Stimulated activated CD4-positive, alpha-beta T cell treated with anti-CD3 and anti-CD28 coated beads, Interleukin-15, amount 100 ng/mL, for 24 hours (primary cell): ENCODE results near the gene SLC24A5.

Source experiments
- DNase-seq: peaks from one replicate; pipeline ENCODE4 v3.0.0-alpha.2; 2020

Gene SLC24A5

DNA sequence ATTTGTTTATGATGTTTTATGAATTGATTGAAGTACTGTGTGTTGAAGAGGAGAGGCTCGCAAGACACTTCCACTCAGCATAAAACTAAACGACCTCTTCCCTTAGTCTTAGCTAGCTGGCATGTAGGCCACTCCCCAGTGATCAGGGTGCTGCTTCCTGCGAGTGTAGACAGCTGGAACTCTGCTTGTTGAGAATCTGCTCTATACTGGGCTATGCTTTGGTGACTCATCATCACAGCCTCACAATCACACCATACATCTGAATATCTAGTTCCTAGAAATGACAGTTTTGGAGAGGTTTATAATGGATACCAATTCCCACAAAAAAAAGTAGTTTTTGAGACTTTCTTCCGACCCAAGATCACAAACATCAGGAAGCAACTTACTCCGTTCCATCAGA is 1.5 kb upstream of the SLC24A5 start:
- no peak for DNase-seq

GRCh38 chr15:48121849-48122248 is 1.1 kb downstream of the SLC24A5 start:
- DNase-seq, result no peak

GRCh38 chr15:48126667-48127355 is 6.0 kb downstream of the SLC24A5 start:
- no peak for DNase-seq

GRCh38 chr15:48131324-48131723 is 10.5 kb downstream of the SLC24A5 start:
- no peak for DNase-seq

DNA sequence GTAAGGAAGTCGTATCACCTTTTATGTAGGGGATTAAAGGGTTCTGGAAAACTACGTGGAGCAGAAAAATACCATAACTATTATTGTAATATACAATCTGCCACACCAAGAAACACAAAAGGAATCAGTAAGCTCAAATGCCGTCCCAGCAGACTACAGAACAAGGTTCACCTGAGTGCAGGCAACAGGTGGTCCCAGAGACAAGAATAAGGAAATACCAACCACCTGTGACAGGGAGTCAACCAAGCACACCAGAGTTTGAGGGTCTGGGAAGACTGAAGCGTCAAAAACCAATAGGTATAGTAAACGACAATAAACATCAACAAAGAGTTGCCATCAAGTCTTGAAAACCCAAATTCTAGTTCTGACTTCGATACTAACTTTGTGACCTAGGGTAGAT is 12.1 kb downstream of the SLC24A5 start:
- no peak for DNase-seq

DNA sequence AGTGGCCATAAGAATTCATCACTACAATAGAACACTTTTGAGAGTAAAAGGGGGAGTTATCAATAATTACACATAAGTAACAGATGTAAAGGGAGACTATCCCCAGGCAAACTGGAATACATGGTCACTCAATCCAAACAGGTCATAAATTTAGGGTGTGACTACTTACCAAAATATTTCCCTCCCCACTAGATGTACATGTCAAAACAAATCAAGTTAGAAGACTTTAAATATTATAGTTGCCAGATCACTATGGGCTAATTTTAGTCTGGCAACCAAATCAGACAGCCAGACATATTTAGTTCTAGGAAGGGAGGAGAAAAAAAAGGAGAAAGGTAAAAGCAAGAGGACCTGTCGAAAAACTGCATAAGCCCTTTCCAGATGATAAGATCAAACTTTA is 23.1 kb downstream of the SLC24A5 start:
- no peak for DNase-seq

- no peak for DNase-seq
These were observed 24.1 kb downstream of the SLC24A5 start for GRCh38 chr15:48144889-48145288.

DNA sequence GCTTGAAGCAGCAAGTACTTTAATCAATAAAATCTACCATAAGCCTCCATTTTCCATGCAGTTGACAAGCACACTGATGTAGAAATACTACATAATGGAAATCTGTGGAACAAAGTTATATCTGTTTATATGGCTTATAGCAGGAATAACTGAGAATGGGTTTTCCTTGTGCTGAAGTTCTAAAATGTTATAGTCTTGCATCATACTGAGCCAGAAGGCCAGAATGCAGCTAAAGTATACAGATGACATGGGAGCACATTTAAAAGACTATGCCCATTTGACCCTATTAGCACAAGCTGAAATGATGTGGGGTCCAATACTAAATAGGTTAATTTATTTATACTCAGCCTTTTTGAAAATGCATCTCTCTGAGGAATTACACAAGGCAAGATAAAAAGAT is 25.1 kb downstream of the SLC24A5 start:
- DNase-seq, result no peak

GRCh38 chr15:48147358-48147757 is 26.6 kb downstream of the SLC24A5 start:
- no peak for DNase-seq

DNA sequence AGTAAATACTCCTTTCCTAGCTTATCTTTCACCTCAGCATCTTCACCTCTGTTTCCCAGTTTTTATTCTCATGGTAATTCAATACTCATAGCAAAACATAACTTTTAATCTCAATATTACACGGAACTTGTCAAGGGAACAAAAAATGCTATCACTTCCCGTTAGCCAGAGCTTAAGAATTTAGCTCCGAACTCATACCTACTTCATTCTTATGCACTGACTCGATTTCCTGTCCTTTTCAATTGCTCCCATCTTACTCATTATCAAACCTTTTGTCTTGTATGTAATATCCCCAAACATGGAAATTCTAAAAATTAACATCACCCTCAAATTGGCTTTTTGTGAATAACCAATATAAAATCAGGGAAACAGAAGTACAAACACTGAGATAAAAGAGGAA is 29.1 kb downstream of the SLC24A5 start:
- no peak for DNase-seq

DNA sequence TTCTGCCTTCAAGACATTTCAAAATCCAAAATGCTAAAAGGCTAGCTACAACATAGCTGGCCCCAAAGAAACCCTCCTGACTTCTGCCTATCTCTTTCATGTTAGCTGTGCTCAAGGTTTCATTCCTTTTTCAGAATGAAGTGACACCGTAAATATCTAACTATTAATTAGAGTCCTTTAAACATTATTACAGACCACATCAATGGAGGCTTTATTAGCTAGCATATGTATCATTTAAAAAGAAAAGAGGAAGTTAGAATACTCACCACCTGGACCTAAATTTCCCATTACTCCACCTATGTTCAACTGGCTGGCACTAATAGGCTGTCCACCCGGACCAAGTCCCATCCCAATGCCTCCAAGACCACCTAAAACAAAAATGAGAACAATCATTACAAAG is 32.7 kb downstream of the SLC24A5 start:
- DNase-seq, result no peak

DNA sequence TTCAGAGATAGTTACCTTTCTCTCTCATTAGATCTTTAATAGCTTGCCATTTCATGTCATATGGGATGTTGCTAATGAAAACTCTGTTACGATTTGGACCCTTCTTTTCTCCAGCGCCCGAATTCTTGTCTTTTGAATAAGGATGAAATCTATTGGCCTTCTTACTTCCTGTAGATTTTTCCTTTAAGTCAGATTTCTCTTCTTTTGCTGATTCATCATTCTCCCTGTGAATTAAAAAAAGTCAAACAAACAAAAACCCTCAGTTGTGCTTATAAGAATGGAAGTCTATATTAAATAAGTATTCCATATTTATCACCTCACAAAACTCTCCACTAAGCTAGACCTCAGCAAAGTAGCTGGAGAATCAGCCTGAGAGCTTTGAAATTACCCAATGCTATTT is 47.8 kb downstream of the SLC24A5 start:
- no peak for DNase-seq

- no peak for DNase-seq
These were observed 50.2 kb downstream of the SLC24A5 start for GRCh38 chr15:48170981-48171380.

GRCh38 chr15:48175126-48175525 is 54.3 kb downstream of the SLC24A5 start:
- no peak for DNase-seq

- DNase-seq, result no peak
These were observed 55.3 kb downstream of the SLC24A5 start for GRCh38 chr15:48176112-48176511.

- no peak for DNase-seq
These were observed 56.2 kb downstream of the SLC24A5 start for GRCh38 chr15:48176957-48177356.

DNA sequence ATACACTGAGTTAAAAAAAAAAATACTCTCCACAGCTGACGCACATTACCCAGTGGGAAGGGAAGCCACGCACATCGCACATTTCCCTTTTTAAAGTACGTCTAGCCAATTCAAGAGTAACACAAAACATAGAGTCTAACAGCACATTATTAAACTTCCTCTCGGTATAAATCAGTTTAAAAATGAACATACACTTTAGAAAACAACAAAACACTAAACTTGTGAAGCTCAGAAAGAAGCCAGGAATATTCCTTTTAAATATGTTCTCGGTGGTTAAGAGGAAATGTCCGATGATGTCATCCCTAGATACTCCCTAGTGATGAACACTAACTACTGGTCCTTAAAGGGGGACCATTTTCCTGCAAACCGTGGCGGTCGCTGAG is 56.6 kb downstream of the SLC24A5 start:
- DNase-seq, result peak; percentile 5

DNA sequence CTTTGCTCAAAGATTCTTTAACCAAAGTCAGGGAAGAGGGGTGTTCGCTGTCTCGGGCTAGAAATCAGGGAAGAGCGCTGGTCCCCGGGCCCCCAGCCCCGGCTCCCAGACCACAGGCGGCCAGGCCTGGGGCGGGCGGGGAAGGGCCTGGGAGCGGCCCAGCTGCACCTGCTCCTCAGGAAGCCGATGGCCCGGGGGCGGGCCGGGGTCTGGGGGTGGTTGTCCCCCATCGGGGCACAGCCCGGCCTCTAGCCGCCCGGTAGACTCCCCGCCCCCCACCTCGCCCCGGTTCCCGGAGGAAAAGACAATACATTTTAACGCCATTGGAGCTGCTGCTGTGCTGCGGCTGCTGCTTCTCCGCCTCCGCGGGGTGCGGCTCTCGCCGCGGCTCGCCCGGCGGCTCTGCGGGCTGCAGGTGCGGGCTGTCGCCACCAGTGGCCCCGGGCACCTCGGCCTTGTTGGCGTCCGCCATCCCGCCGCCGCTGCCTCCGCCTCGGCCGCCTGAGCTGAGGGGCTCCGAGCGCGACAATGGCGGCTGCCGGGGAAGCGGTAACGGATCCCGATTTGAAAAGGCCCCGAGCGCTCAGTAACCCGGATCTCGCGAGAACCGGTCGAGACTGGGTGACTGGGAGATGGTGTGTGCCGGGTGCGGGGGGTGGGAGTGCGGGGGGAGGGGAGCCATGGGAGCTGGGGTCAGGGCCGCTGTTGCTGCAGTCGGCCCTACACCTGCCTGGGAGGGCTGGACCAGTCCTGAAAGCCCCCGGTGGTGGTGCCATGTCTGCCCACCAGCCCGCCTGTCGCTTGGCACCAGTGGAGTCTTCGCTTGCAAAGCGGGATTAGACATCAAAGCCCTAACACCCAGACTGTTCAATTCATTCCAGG is 57.2 kb downstream of the SLC24A5 start, which contains the start of gene MYEF2:
Gene MYEF2, minus strand, starts transcription at position 530 of the 882 bp plus-strand sequence. Its CDS starts 58 bp downstream, at position 472.
- peak; percentile 85 for DNase-seq

- DNase-seq, result no peak
These were observed 57.8 kb downstream of the SLC24A5 start for GRCh38 chr15:48178648-48178931.

DNA sequence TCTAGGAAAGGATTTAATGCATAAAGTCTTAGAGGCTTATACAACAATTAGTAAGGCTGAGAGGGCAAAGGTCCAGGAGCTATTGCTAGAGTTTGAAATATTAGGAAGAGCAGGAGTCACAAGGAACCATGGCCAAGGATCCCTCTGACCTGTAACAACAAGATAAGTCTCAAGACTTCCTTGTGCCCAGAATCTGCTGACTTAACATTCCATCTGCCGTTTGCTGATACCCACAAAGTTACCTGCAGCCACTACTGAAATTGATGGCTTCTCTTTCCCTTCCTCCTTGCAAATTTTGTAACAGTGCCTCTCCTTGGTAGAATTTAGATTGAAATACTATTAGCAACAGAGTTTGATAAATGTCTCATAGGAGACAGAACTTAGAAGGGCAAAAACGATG is 62.0 kb downstream of the SLC24A5 start:
- DNase-seq, result no peak

DNA sequence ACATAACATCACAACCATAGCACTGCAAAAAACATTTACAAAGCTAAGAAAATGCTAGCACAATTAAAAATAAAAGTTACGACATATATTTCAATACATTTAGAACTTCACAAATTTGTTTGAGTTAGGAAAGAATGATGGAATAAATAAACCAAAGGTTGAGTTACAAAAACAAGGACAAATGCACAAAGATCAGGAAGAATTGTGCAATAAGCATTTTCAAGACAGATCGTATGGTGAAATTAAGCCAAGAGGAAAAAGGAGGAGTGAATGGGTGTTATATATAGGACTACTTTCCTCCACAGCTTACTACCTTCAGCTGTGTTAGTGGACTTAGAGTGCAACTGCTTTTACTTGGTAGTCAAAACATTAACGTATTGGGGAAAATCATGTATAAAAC is 64.7 kb downstream of the SLC24A5 start:
- no peak for DNase-seq

GRCh38 chr15:48186271-48186670 is 65.5 kb downstream of the SLC24A5 start:
- no peak for DNase-seq

DNA sequence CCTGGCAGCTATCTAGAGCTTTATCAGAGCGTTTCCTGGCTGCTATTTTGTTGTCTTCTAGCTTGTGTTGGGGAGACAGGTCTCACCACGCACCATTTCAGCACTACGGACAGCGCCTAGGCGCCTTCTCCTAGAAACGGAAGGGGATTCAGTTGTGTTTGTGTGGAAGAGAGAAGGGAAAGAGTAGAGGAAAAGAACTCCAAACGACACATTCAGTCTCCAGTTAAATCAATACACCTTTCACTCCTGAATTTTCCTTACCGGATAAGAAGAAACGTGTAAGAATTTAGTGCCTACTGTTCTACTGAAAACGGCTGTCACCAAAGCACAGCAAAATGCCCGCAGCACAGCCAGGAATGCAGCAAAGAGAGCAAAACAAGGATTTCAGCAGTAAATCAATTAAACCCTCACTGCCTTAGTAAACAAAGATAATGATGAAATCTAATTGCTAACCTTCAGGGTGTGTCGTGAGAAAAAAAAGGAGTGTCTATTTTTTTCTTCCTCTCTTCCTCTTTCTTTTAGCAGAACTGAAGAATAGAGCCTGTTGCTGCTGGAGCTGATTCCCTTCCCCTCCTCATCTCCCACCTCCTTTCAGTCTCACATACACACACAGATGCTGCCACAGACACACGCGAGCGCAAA is 70.3 kb downstream of the SLC24A5 start:
- peak; percentile 52 for DNase-seq
